Measurements from ENCODE around the gene FXR2. TPM values are rescaled to one million over a fixed set of nuclear protein-coding genes. Genes with fewer than 3 reads are reported as not detected.
"Not testable (repeated sequence)": the region's sequence is repeated elsewhere in the genome, so short reads cannot be mapped to it uniquely, and the experiment has no call there.

The FXR2 gene
- total and polyA plus RNA-seq, 2 experiments from 2014 or later, result 65.0 to 65.5 TPM

DNA sequence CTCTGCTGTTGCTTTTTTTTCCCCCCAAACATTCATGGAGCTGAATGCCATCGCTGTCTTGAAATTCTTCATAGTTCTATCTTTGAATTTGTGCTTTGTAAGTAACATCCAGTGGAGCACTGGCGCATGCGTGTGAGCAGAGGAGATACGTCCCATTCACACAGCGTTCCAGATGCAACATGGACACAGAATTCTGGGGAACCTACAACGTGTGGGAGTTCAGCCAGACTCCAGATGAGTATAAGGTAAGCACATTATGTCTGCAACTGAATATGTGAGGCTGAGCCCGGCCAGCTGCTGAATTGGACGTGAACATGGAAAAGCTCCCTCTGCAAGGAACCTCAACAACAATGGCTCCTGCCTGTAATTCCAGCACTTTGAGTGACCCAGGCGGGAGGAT lies 31.8 kb upstream of the FXR2 start:
- Histone ChIP-seq H3K27me3 (no peaks in the 10 kb centered on the region), H3K4me3 (no peak overlapping the region), H3K27ac (no peak overlapping the region), H3K4me1 (ENCODE audit: low read depth) (peaks cover 11% of the 10 kb centered on the region), H3K9me3 (ENCODE audit: low read depth) (no peaks in the 10 kb centered on the region), H3K36me3 (no peaks in the 10 kb centered on the region)
- no peak for DNase-seq (ENCODE audit: low read depth in 1 of 2, low spot score in 1 of 2)
- TF ChIP-seq, protein P1, sequence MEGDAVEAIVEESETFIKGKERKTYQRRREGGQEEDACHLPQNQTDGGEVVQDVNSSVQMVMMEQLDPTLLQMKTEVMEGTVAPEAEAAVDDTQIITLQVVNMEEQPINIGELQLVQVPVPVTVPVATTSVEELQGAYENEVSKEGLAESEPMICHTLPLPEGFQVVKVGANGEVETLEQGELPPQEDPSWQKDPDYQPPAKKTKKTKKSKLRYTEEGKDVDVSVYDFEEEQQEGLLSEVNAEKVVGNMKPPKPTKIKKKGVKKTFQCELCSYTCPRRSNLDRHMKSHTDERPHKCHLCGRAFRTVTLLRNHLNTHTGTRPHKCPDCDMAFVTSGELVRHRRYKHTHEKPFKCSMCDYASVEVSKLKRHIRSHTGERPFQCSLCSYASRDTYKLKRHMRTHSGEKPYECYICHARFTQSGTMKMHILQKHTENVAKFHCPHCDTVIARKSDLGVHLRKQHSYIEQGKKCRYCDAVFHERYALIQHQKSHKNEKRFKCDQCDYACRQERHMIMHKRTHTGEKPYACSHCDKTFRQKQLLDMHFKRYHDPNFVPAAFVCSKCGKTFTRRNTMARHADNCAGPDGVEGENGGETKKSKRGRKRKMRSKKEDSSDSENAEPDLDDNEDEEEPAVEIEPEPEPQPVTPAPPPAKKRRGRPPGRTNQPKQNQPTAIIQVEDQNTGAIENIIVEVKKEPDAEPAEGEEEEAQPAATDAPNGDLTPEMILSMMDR (IDR thresholded peaks at IDR 0.05; ENCODE audit: low read depth, low read length), result no peak

DNA sequence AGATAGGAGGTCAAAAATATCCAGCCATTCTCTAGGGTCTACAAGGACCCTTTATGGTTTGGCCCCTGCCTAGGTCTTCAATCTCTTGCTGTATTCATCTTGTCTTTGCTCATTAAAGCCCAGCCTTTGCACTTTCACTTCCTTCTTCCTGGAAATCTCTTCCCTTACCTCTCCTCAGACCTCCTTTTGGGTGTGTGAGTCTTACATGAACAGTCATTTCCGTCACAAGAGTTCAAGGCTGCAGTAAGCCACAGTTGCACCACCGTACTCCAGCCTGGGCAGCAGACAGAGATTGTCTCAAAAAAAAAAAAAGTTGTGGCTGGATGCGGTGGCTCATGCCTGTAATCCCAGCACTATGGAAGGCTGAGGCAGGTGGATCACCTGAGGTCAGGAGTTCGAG lies 30.1 kb upstream of the FXR2 start:
- no peaks in the 10 kb centered on the region for H3K36me3 ChIP-seq
- TF ChIP-seq, protein P1 (IDR thresholded peaks at IDR 0.05; ENCODE audit: low read depth, low read length), result no peak
- DNase-seq (ENCODE audit: low read depth in 1 of 2, low spot score in 1 of 2), result no peak

DNA sequence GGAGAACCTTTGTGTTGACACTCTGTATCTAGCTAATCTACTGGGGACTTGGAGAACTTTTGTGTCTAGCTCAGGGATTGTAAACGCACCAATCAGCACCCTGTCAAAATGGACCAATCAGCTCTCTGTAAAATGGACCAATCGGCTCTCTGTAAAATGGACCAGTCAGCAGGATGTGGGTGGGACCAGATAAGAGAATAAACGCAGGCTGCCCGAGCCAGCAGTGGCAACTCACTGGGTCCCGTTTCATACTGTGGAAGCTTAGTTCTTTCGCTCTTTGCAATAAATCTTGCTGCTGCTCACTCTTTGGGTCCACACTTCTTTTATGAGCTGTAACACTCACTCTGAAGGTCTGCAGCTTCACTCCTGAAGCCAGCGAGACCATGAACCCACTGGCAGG lies 26.9 kb upstream of the FXR2 start:
- H3K4me1 ChIP-seq (ENCODE audit: low read depth); DNase-seq (ENCODE audit: low read depth in 1 of 2, low spot score in 1 of 2); H3K9me3 ChIP-seq (ENCODE audit: low read depth); H3K27me3 ChIP-seq; H3K36me3 ChIP-seq; H3K27ac ChIP-seq; H3K4me3 ChIP-seq: not testable (repeated sequence)

More for the DNA sequence above, 30.1 kb upstream of the FXR2 start:
- no peaks in the 10 kb centered on the region for H3K27me3 ChIP-seq
- H3K4me1 ChIP-seq (ENCODE audit: low read depth), result peaks cover 8% of the 10 kb centered on the region
- no peak overlapping the region for H3K4me3 ChIP-seq
- no peaks in the 10 kb centered on the region for H3K9me3 ChIP-seq (ENCODE audit: low read depth)
- no peak overlapping the region for H3K27ac ChIP-seq

DNA sequence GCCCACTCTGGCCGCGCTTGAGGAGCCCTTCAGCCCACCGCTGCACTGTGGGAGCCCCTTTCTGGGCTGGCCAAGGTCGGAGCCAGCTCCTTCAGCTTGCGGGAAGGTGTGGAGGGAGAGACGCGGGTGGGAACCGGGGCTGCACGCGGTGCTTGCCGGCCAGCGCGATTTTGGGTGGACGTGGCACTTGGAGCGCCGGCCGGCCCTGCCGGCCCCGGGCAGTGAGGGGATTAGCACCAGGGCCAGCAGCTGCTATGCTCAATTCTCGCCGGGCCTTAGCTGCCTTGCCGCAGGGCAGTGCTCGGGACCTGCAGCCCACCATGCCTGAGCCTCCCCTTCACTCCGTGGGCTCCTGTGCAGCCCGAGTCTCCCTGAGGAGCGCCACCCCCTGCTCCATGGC lies 26.1 kb upstream of the FXR2 start:
- TF ChIP-seq, protein P1 (IDR thresholded peaks at IDR 0.05; ENCODE audit: low read depth, low read length), result no peak
- H3K4me3 ChIP-seq, result no peak overlapping the region
- H3K9me3 ChIP-seq (ENCODE audit: low read depth), result no peaks in the 10 kb centered on the region
- peaks cover 13% of the 10 kb centered on the region for H3K4me1 ChIP-seq (ENCODE audit: low read depth)
- H3K27ac ChIP-seq, result no peak overlapping the region
- no peaks in the 10 kb centered on the region for H3K27me3 ChIP-seq
- DNase-seq (ENCODE audit: low read depth in 1 of 2, low spot score in 1 of 2), result no peak
- H3K36me3 ChIP-seq, result no peaks in the 10 kb centered on the region

DNA sequence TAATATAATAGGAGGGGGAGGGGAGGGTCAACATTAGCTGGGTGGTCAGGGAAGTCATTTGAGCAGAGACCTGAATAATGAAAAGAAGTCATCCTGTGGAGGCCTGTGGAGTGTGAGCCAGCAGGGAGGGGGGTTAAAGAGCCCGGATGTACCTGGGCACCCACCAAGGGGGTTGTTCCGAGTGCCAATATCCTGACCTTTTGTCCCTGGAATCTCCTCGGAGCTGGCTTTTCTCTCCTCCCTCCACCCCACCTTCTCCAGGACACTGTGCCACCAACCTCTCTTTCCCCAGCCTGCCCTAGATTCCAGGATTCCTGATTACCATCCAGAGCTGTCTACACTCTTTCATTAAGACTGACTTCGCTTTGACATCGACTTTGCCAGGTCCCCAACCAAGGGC lies 21.5 kb upstream of the FXR2 start:
- DNase-seq (ENCODE audit: low read depth in 1 of 2, low spot score in 1 of 2), result no peak
- Histone ChIP-seq H3K4me1 (ENCODE audit: low read depth) (peaks cover 11% of the 10 kb centered on the region), H3K27ac (no peak overlapping the region), H3K4me3 (no peak overlapping the region), H3K27me3 (no peaks in the 10 kb centered on the region), H3K9me3 (ENCODE audit: low read depth) (no peaks in the 10 kb centered on the region), H3K36me3 (no peaks in the 10 kb centered on the region)
- TF ChIP-seq, protein P1 (IDR thresholded peaks at IDR 0.05; ENCODE audit: low read depth, low read length), result no peak

DNA sequence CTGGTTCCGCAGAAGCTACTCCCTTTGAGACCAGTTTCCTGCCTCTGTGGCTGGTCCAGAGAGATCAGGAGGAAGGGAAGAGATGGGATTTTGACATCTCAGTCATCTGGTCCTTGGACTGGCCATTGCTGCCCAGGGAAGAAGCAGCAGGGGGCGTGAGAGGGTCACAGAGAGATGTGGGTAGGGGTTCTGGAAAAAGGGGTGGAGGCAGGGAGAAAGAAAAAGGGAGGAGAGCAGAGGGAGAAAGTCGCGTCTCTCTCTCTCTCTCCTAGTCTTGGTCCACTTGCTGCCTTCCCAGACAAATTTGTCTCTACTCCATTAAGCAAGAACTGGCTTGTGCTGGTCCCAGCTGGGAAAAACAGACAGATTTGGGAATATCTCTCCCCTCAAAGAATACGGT lies 19.7 kb upstream of the FXR2 start:
- H3K4me1 ChIP-seq (ENCODE audit: low read depth), result peaks cover 11% of the 10 kb centered on the region
- H3K27ac ChIP-seq, result no peak overlapping the region
- no peaks in the 10 kb centered on the region for H3K27me3 ChIP-seq
- peak; percentile 76 to 87 for DNase-seq (ENCODE audit: low read depth in 1 of 2, low spot score in 1 of 2)
- no peak overlapping the region for H3K4me3 ChIP-seq
- no peaks in the 10 kb centered on the region for H3K36me3 ChIP-seq
- TF ChIP-seq, protein P1 (IDR thresholded peaks at IDR 0.05; ENCODE audit: low read depth, low read length), result peak; percentile 79
- H3K9me3 ChIP-seq (ENCODE audit: low read depth), result no peaks in the 10 kb centered on the region

All from cardiac muscle cell (in vitro differentiated cells and primary cell).